Endothelial cell of umbilical vein (primary cell): Measurements from ENCODE around the gene SLC2A1. TPM values are rescaled to one million over a fixed set of nuclear protein-coding genes. Genes with fewer than 3 reads are reported as not detected.

Experiments used
- BruUV-seq: library from RNA; stranded (reverse); fragments of 400-500 nt; replicated peaks from 2 replicates; lab custom pipeline; 2021; lab: Mats Ljungman, UMichigan
- CTCF ChIA-PET: fragments of 300-600, 350-600 bp; sonication (Branson Sonifier 250); formaldehyde crosslinking; loops from one replicate; lab custom pipeline; 2021; ENCODE audit warnings: antibody characterized with exemption, inconsistent platforms; lab: Charles Lee
- POLR2A ChIA-PET: fragments of 300-600, 350-600 bp; sonication (Branson Sonifier 250); formaldehyde crosslinking; loops from one replicate; lab custom pipeline; 2021; ENCODE audit warnings: antibody characterized with exemption, inconsistent platforms; lab: Charles Lee
- DNase-seq: peaks from one replicate; pipeline ENCODE4 v3.0.0-alpha.2; 2011; ENCODE audit warnings: low read depth, low spot score
- FAIRE-seq: peaks from 2 replicates; lab custom pipeline; 2011; peaks lifted over from hg19 to GRCh38; lab: Jason Lieb, UNC
- H2AFZ ChIP-seq: 2 replicates; pipeline ENCODE4 v1.6.0; 2012; ENCODE audit warnings: low read depth, low read length, control low read depth, inconsistent platforms
- H3K27ac ChIP-seq: 2 replicates; pipeline ENCODE4 v1.5.1; 2011; ENCODE audit warnings: low read depth, mild to moderate bottlenecking, control low read depth, low read length, moderate library complexity; ENCODE audit not compliant: insufficient read depth
- H3K27me3 ChIP-seq, 2 experiments: 2 replicates each; pipeline versions ENCODE4 v1.6.0 to v1.6.1; 2011; ENCODE audit warnings: low read length in 2 of 2, mixed read lengths in 1 of 2; ENCODE audit not compliant: control insufficient read depth in 2 of 2, insufficient read depth in 2 of 2
- H3K36me3 ChIP-seq, 2 experiments: 2 replicates in 1 of 2; 3 replicates in 1 of 2; pipeline ENCODE4 v1.5.1; 2011; ENCODE audit warnings: low read length in 2 of 2, mild to moderate bottlenecking in 1 of 2, moderate library complexity in 1 of 2; ENCODE audit not compliant: control insufficient read depth in 2 of 2, insufficient read depth in 2 of 2; ENCODE audit errors: extremely low read depth in 1 of 2
- H3K4me1 ChIP-seq: 3 replicates; pipeline ENCODE4 v1.5.1; 2011; ENCODE audit warnings: mild to moderate bottlenecking, low read length; ENCODE audit not compliant: control insufficient read depth, insufficient read depth; ENCODE audit errors: extremely low read depth
- H3K4me2 ChIP-seq: 2 replicates; pipeline ENCODE4 v1.6.1; 2011; ENCODE audit warnings: low read length, control low read depth, mixed read lengths; ENCODE audit not compliant: insufficient read depth
- H3K4me3 ChIP-seq, 3 experiments: fragments of 200-600 bp in 1 of 3; sonication (generic), shearing (Covaris generic) in 1 of 3; replicated peaks in 1 of 3; 2 replicates each; pipeline ENCODE4 v1.5.1; 2011 to 2016; ENCODE audit warnings: control low read depth in 3 of 3, low read length in 3 of 3, mild to moderate bottlenecking in 2 of 3, inconsistent platforms in 1 of 3, low read depth in 1 of 3, moderate library complexity in 1 of 3; ENCODE audit not compliant: insufficient read depth in 1 of 3
- H3K79me2 ChIP-seq: 2 replicates; pipeline ENCODE4 v1.6.0; 2012; ENCODE audit warnings: low read length, inconsistent platforms; ENCODE audit not compliant: control insufficient read depth, insufficient read depth
- H3K9ac ChIP-seq: replicated peaks from 2 replicates; pipeline ENCODE3; 2011; ENCODE audit warnings: low read length, control low read depth; ENCODE audit not compliant: insufficient read depth; ENCODE audit errors: extremely low read depth
- H3K9me1 ChIP-seq: replicated peaks from 3 replicates; pipeline ENCODE4 v1.6.0; 2011; ENCODE audit warnings: mild to moderate bottlenecking, low read length; ENCODE audit not compliant: control insufficient read depth, insufficient read depth; ENCODE audit errors: extremely low read depth
- H3K9me3 ChIP-seq: replicated peaks from 2 replicates; pipeline ENCODE4 v1.5.1; 2012; ENCODE audit warnings: low read length, inconsistent platforms; ENCODE audit not compliant: control insufficient read depth, insufficient read depth
- H4K20me1 ChIP-seq: replicated peaks from 2 replicates; pipeline ENCODE3; 2011; ENCODE audit warnings: mild to moderate bottlenecking, low read length; ENCODE audit not compliant: control insufficient read depth, insufficient read depth; ENCODE audit errors: extremely low read depth
- CTCF ChIP-seq, 2 donors: IDR thresholded peaks; 1 replicate in 1 of 2; 2 replicates in 1 of 2; pipeline ENCODE4 v1.5.1; 2011; ENCODE audit warnings: low read length in 2 of 2, mild to moderate bottlenecking in 2 of 2, moderate library complexity in 2 of 2, control low read depth in 1 of 2, inconsistent platforms in 1 of 2, low read depth in 1 of 2; ENCODE audit not compliant: insufficient read depth in 1 of 2; ENCODE audit errors: extremely low read depth in 1 of 2
- EZH2 ChIP-seq: IDR thresholded peaks from 2 replicates; pipeline ENCODE4 v1.6.1; 2012; ENCODE audit warnings: borderline replicate concordance, low read depth, mild to moderate bottlenecking, moderate library complexity, low read length, inconsistent platforms; ENCODE audit not compliant: severe bottlenecking
- FOS ChIP-seq: IDR thresholded peaks from 2 replicates; pipeline ENCODE4 v1.6.1; 2011; ENCODE audit warnings: mild to moderate bottlenecking, low read length, moderate library complexity, borderline replicate concordance; ENCODE audit not compliant: insufficient read depth
- GATA2 ChIP-seq: IDR thresholded peaks from 2 replicates; pipeline ENCODE4 v1.7.0; 2011; ENCODE audit warnings: low read depth, mild to moderate bottlenecking, moderate library complexity, mixed read lengths, low read length; ENCODE audit not compliant: insufficient read length, insufficient read depth
- JUN ChIP-seq: IDR thresholded peaks from 2 replicates; pipeline ENCODE4 v1.6.1; 2011; ENCODE audit warnings: borderline replicate concordance, low read depth; ENCODE audit not compliant: insufficient read length, insufficient read depth
- MAX ChIP-seq: IDR thresholded peaks from 2 replicates; pipeline ENCODE4 v1.6.1; 2011; ENCODE audit not compliant: insufficient read depth, insufficient read length
- MYC ChIP-seq: IDR thresholded peaks from one replicate; pipeline ENCODE4 v1.6.1; 2011; ENCODE audit warnings: mild to moderate bottlenecking, low read depth, low read length
- POLR2A ChIP-seq: IDR thresholded peaks from 2 replicates; pipeline ENCODE4 v1.6.1; 2012; ENCODE audit warnings: low read depth, mild to moderate bottlenecking, control low read depth, low read length
- POLR2AphosphoS5 ChIP-seq: IDR thresholded peaks from 2 replicates; pipeline ENCODE4 v1.6.1; 2012; ENCODE audit warnings: low read depth, mild to moderate bottlenecking, control low read depth, low read length, moderate library complexity; ENCODE audit not compliant: insufficient read depth
- dilution Hi-C: fragments of 300-500 bp; cut with MboI; formaldehyde crosslinking; loops from one replicate; pipeline ENCODE4 v1.15.0; 2019; ENCODE audit warnings: low sequenced_read_pairs; ENCODE audit not compliant: extremely low pct_ligation_motif_present
- intact Hi-C: fragments of 100-400 bp; cut with micrococcal nuclease; formaldehyde crosslinking; loops from one replicate; pipeline ENCODE4 v1.10.0; 2022
- polyA plus RNA-seq, 4 experiments: library from polyadenylated mRNA; depleted of rRNA in 3 of 4; stranded (reverse) in 3 of 4; unstranded in 1 of 4; fragments of >200 nt; gene quantifications; 2 replicates each; pipeline versions ENCODE4 v1.2.1 to v1.2.3, GENCODE V29; 2011 to 2012; ENCODE audit warnings: missing spikeins in 1 of 4
- total RNA-seq: library from RNA; stranded (reverse); gene quantifications from 2 replicates; pipeline ENCODE4 v1.2.3, GENCODE V29; 2021

SLC2A1 gene
- total and polyA plus RNA-seq, 2 donors (not counting 3 experiments of a cell fraction or from before 2014, with no cell fraction given), result 42.2 to 46.5 TPM

- Histone ChIP-seq H3K9ac (no peak overlapping the region), H3K79me2 (no peaks in the 10 kb centered on the region), H3K4me3 (no peak overlapping the region), H3K4me2 (no peak overlapping the region), H3K36me3 (peaks cover 0 to 2% of the 10 kb centered on the region in 2 experiments), H2AFZ (no peak overlapping the region), H3K27ac (no peak overlapping the region), H4K20me1 (no peaks in the 10 kb centered on the region), H3K9me3 (no peaks in the 10 kb centered on the region), H3K27me3 (no peaks in the 10 kb centered on the region), H3K4me1 (peaks cover 21% of the 10 kb centered on the region), H3K9me1 (no peaks in the 10 kb centered on the region)
- BruUV-seq, result no TSS peak
- dilution Hi-C loops, result no loop called here
- ChIA-PET POLR2A (no interaction called here), CTCF (interaction anchor here (1.1 to 1.9 kb wide), 4 partner anchors 13 to 23 kb away, joined by 3 to 6 read pairs (median 4); no protein-coding TSS in a partner anchor)
- no peak for FAIRE-seq
- intact Hi-C loops, result no loop called here
- no peak for DNase-seq
- TF ChIP-seq JUN (no peak), GATA2 (no peak), MAX (no peak), POLR2AphosphoS5 (no peak), EZH2 (no peak), MYC (no peak), POLR2A (no peak), FOS (no peak), CTCF (IDR thresholded peaks at IDR 0.05; ENCODE audit: extremely low read depth in 1 of 2, insufficient read depth in 1 of 2, low read depth in 1 of 2, low read length in 2 of 2) (no peak)
Measured at GRCh38 chr1:42936309-42937078, 22.2 kb downstream of the SLC2A1 start.
